ENCODE results near the gene ZNF592.
A peak's percentile ranks its signal among the peaks of the same experiment; 100 is the strongest.
"Not testable (repeated sequence)": the region's sequence is repeated elsewhere in the genome, so short reads cannot be mapped to it uniquely, and the experiment has no call there.

The ZNF592 gene

DNA sequence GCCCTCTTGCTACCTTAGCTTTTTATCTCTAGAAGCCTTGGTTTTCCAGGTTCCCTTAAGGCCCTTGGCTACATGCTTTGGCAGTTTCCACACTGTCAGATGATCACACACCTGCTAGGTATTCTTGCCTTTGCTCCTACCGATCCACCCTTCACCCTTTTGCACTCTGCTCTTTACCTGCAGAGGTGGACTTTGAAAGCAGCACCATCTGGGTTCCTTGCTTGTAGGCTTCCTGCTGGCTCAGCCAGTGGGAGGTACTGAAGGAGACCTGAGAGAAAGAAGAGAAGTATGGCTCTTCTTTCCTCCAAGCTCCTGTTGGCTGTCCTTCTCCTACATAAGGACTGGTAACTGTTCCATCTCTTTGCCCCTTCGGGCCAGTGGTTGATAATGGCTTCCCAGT is 7.3 kb upstream of the ZNF592 start:
- DNase-seq (ENCODE audit: low spot score), result no peak

- peak; percentile 83 for DNase-seq (ENCODE audit: low spot score)
Measured at GRCh38 chr15:84747416-84748273, 747 bp upstream of the ZNF592 start.

DNA sequence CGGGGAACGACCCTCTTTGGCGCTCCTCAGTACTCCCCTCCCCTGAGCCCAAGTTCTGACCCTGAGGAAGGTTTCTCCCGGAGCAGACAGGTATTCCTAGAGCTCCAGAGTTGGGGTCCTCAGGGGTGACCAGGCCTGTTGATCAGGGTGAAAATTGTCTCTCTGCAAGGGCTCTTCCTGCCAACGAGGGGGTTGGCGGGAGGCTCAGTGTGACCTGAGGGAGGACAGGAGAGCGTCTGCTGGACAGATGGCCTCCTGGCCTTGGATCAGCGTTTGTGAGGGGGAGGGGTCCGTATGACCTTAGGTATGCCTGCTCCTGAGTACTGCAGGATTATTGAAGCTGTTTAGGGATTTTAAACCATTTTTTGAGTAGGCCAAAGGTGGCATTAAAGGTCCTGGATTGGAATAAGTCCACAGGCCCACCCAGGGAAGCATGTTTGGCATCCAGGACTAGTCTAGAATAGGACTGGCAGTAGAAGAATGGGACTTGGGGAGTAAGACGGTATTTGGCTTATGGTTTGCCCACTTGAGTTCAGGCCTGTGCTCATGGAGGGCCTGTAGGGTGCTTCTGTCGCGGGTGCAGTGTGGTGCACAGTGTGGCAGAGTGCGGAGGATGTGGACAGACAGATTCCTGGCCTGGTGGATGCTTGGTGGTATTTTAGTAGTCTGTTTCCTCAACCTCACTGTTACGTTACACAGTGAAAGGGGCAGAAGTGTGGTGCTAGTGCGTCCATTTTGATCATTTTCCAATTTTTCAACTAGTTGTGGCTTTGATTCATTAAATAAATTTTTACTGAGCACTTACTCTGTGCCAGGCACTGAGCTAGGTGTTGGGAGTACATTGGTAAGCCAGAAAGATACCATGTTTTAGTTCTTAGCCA is 959 bp downstream of the ZNF592 start:
- DNase-seq (ENCODE audit: low spot score), result peak; percentile 71

GRCh38 chr15:84750583-84751092 is 2.2 kb downstream of the ZNF592 start:
- no peak for DNase-seq (ENCODE audit: low spot score)

GRCh38 chr15:84751721-84752120 is 3.3 kb downstream of the ZNF592 start:
- not testable (repeated sequence) for DNase-seq (ENCODE audit: low spot score)

- no peak for DNase-seq (ENCODE audit: low spot score)
Measured at GRCh38 chr15:84752195-84752594, 3.8 kb downstream of the ZNF592 start.

DNA sequence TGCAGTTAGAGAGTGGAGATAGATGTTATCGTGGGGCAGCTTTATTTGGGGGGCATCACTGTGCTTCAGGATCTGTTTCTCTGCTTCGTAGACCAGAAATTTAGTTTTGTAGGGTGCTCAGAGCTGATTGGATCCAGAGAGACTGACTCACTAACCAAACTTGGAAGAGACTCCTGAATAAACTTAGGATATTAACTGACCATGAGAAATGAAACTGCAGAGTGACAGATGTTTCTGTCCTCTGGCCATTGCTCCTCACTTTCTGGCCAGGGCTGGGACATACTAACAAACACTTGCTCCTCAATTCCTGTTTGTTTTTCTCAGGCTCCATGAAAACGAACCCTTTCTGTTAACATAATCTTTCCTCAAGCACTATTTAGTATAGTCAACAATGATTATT is 4.3 kb downstream of the ZNF592 start:
- no peak for DNase-seq (ENCODE audit: low spot score)

DNA sequence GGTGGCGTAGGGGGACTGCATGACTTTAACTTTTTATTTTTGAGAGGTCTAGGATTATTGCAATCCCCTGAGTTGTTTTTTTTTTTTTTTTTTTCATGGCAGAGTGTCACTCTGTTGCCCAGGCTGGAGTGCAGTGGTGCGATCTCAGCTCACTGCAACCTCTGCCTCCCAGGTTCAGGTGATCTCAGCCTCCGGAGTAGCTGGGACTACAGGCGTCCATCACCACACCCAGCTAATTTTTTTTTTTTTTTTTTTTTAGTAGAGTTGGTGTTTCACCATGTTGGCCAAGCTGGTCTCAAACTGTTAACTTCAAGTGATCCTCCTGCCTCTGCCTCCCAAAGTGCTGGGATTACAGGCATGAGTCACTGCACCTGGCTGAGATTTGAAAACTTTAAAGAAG is 6.5 kb downstream of the ZNF592 start:
- DNase-seq (ENCODE audit: low spot score), result not testable (repeated sequence)

DNA sequence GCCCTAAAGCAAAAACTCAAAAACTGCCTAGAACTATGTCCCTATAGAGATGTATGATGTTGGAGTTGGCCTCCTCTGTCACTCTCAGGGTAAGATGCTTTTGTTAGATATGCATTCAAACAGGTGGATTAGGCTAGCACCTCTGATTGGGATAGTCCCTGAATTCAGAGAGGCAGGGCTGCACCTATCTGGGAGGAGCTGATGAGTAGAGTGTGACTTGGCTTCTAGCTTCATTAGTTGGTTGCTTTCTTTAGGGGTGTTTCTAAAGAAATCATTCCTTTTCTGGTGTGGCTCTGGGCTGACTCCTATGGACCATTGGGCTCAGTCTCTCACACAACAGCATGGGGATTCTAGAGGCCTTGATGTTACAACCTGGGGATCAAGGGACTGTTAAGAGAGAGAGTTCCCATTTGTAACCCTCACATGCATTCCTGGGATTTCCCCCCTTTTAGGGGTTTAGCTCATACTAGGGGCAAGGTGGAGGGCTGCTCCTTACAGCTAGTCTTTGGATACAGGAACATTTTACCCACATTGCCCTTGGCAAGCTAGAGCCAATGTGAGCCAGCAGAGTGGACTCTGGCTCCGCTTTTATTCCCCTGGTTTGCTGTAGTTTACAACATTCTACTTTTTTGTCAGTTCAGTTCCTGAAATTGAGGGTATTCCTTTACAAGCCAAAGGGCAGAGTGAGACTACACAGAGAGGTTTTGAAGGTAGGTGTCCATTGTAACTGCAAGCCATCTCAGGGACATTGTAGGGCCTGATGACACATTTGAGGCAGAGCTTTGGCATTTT is 7.5 kb downstream of the ZNF592 start:
- no peak for DNase-seq (ENCODE audit: low spot score)

- DNase-seq (ENCODE audit: low spot score), result no peak
Measured at GRCh38 chr15:84759018-84759417, 10.6 kb downstream of the ZNF592 start.

DNA sequence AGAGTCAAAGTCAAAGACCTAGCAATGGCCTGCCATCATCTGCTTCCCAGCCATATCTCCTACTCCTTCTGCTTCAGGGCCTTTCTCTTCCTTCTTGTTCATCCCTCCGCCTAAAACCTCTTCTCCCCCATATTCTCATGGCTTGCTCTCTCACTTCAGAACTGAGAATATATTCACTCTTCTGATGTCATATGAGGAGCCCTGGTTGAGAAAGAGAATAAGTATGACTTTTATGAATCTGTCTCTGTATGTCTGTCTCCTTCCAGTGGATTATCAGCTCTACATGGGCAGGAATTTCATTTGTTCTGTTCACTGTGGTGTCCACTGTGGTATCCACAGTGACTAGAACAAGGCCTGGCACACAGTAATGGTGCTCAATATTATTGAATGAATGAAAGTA is 11.8 kb downstream of the ZNF592 start:
- DNase-seq (ENCODE audit: low spot score), result no peak

DNA sequence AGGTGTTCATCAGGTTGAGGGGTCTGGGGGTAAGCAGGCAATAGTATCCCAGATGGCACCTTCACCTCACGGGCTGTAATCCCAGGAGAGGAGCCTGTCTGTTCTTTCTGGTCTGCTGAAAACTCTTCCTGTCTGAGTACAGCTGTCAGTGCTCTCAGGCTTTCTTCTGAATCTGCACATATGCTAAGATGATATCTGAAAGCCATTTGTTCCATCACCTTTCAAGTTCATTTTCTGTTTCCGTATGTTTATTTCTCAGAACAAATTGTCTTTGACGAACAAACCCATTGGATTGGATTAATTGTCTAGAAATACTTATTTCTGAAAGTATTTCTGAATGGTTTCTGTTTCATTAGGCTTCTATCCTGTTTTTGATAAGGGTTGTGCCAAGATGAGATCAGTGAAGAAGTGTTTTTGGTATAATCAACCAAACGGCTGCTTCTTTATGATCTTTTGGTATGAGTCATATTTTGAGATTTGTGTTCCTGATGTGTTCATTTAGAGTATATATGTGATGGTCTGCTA is 13.3 kb downstream of the ZNF592 start:
- no peak for DNase-seq (ENCODE audit: low spot score)

DNA sequence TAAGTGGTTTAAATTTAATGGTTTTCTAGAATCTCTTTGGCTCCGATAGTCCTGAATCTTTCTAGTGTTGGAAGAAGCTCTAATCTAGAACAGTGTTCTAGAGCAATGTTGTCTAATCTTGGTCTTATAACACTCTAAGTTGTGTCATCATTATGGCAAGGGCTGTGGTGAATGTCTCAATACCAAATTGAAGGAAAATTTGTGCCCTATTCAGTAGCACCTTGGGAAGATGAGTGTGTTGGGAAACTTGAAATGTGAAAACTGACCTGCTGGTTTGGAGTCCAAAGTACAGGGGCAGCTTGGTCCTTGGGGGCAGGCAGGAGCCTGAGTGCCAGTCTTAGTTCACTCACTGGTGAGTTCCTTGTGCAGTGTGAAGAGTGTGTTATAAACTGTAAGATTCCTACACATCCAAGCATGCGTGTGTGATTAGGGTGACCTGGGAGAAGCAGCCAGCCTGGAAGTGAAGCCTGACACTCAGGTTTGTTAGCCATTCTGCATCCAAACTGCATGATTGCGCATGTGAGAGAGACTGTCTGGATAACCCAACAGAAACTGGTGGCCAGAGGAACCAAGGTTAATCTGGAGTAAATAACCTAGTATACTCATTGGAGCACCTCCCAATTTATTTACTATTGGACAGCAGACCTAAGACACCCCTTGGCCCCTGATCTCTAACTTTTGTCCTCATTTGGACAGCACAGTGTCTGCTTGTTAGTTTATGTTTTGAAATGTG is 14.6 kb downstream of the ZNF592 start:
- DNase-seq (ENCODE audit: low spot score), result no peak

GRCh38 chr15:84764585-84764984 is 16.2 kb downstream of the ZNF592 start:
- no peak for DNase-seq (ENCODE audit: low spot score)

GRCh38 chr15:84764989-84765388 is 16.6 kb downstream of the ZNF592 start:
- DNase-seq (ENCODE audit: low spot score), result no peak

DNA sequence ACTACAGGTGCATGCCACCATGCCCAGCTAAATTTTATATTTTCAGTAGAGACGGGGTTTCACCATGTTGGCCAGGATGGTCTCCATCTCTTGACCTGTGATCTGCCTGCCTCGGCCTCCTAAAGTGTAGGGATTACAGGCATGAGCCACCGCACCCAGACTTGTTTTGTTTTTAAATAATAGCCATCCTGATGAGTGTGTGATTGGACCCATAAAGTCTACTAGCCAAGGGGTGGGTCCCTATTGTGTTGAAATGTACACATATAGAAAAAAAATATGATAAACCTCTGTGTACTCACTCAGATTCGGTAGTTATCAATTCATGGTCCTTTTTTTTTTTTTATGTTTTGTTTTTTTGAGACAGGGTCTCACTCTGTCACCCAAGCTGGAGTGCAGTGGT is 17.3 kb downstream of the ZNF592 start:
- no peak for DNase-seq (ENCODE audit: low spot score)

DNA sequence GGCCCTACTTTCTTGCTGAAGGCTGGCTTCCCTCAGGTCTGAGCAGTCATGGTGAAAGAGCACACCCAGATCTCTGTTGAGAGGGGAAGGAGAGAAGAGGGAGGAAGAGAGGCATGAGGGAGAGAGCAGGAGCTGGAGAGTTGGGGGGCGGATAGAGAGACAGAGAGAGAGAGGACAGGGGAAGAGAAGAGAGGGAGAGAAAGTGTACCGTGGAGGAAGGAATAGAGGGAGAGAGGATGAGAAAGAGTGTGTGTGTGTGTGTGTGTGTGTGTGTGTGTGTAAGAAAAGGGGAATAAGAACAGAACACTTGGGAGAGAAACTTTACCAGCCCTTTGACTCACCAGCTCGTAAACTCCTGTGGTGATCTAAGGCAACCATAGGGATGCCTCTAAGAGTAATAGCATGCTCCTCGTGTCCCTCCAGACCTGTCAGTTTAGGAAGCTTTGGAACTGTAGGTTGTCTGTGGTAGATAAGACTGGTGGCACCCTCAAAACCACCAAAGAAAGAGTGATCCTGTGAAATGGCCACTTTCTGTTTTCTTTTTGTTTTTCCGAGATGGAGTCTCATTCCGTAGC is 18.2 kb downstream of the ZNF592 start:
- DNase-seq (ENCODE audit: low spot score), result no peak

DNA sequence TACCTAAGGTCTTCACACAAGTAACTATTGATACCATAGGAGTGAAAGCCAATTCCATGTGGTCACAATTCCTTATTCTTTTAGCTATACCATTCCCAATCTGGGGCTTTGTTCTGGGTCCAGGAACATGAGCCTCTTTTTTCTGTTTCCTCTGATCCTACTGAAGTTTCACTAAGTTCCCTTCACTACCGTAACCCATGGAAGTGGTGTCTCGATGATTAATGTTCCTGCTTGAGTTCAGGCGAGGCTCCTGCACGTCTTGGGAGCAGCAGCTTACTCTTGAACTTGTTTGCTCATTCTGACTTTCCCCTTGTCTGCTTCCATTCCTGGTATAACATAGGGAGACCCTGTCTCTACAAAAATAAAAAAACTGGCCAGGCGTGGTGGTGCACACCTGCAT is 23.6 kb downstream of the ZNF592 start:
- DNase-seq (ENCODE audit: low spot score), result no peak

GRCh38 chr15:84772467-84772866 is 24.1 kb downstream of the ZNF592 start:
- DNase-seq (ENCODE audit: low spot score), result no peak

DNA sequence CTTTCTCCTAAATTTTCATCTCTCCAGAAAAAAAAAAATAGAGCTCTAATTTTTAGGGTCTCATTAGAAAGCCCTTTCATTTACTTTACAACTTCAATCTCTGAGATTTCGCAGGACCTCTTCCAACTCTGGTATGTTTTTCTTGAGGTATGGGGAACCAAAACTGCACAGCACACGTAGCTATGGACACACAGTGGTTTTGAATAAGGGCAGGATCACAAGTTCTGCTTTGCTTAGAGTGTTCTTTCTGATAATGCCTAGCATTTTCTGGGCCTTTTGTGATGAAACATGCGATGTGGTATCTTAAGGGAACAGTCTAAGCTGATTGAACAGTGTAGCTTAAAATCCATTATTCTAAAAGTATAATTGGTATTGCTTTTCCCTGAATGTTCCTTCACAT is 25.3 kb downstream of the ZNF592 start:
- no peak for DNase-seq (ENCODE audit: low spot score)

Measured in RKO (cell line).